ENCODE results near the gene MALSU1.

Gene MALSU1

GRCh38 chr7:23267357-23267756 lies 31.8 kb upstream of the MALSU1 start:
- no peak for TF ChIP-seq POLR2AphosphoS5 (IDR thresholded peaks at IDR 0.05; ENCODE audit: low read depth, low read length)
- no peak for TF ChIP-seq SIN3A (IDR thresholded peaks at IDR 0.05; ENCODE audit: borderline replicate concordance, insufficient read depth, low read length)
- TF ChIP-seq REST (IDR thresholded peaks at IDR 0.05; ENCODE audit: insufficient read depth in 1 of 2, low read depth in 2 of 2, low read length in 2 of 2): no peak
- no peak for TF ChIP-seq TAF1 (IDR thresholded peaks at IDR 0.05; ENCODE audit: borderline replicate concordance, insufficient read depth, low read length)
- no peak for TF ChIP-seq FOXP2 (optimal IDR thresholded peaks at IDR 0.05; ENCODE audit: borderline replicate concordance, extremely low read depth, extremely low read length, insufficient read depth)

- TF ChIP-seq REST (IDR thresholded peaks at IDR 0.05; ENCODE audit: insufficient read depth in 1 of 2, low read depth in 2 of 2, low read length in 2 of 2): no peak
- no peak for TF ChIP-seq SIN3A (IDR thresholded peaks at IDR 0.05; ENCODE audit: borderline replicate concordance, insufficient read depth, low read length)
- no peak for TF ChIP-seq FOXP2 (optimal IDR thresholded peaks at IDR 0.05; ENCODE audit: borderline replicate concordance, extremely low read depth, extremely low read length, insufficient read depth)
- no peak for TF ChIP-seq POLR2AphosphoS5 (IDR thresholded peaks at IDR 0.05; ENCODE audit: low read depth, low read length)
- TF ChIP-seq TAF1 (IDR thresholded peaks at IDR 0.05; ENCODE audit: borderline replicate concordance, insufficient read depth, low read length): no peak
Measured at GRCh38 chr7:23268167-23268566, 31.0 kb upstream of the MALSU1 start.

GRCh38 chr7:23268746-23269145 lies 30.4 kb upstream of the MALSU1 start:
- no peak for TF ChIP-seq POLR2AphosphoS5 (IDR thresholded peaks at IDR 0.05; ENCODE audit: low read depth, low read length)
- no peak for TF ChIP-seq SIN3A (IDR thresholded peaks at IDR 0.05; ENCODE audit: borderline replicate concordance, insufficient read depth, low read length)
- no peak for TF ChIP-seq FOXP2 (optimal IDR thresholded peaks at IDR 0.05; ENCODE audit: borderline replicate concordance, extremely low read depth, extremely low read length, insufficient read depth)
- TF ChIP-seq REST (IDR thresholded peaks at IDR 0.05; ENCODE audit: insufficient read depth in 1 of 2, low read depth in 2 of 2, low read length in 2 of 2): no peak
- no peak for TF ChIP-seq TAF1 (IDR thresholded peaks at IDR 0.05; ENCODE audit: borderline replicate concordance, insufficient read depth, low read length)

GRCh38 chr7:23272275-23272674 lies 26.9 kb upstream of the MALSU1 start:
- no peak for TF ChIP-seq POLR2AphosphoS5 (IDR thresholded peaks at IDR 0.05; ENCODE audit: low read depth, low read length)
- TF ChIP-seq TAF1 (IDR thresholded peaks at IDR 0.05; ENCODE audit: borderline replicate concordance, insufficient read depth, low read length): no peak
- TF ChIP-seq SIN3A (IDR thresholded peaks at IDR 0.05; ENCODE audit: borderline replicate concordance, insufficient read depth, low read length): no peak
- TF ChIP-seq REST (IDR thresholded peaks at IDR 0.05; ENCODE audit: insufficient read depth in 1 of 2, low read depth in 2 of 2, low read length in 2 of 2): no peak
- no peak for TF ChIP-seq FOXP2 (optimal IDR thresholded peaks at IDR 0.05; ENCODE audit: borderline replicate concordance, extremely low read depth, extremely low read length, insufficient read depth)

- 0 out of 2 replicates have a peak, but pooled peaks have one; percentile 32 for TF ChIP-seq SIN3A (IDR thresholded peaks at IDR 0.05; ENCODE audit: borderline replicate concordance, insufficient read depth, low read length)
- no peak for TF ChIP-seq REST (IDR thresholded peaks at IDR 0.05; ENCODE audit: insufficient read depth in 1 of 2, low read depth in 2 of 2, low read length in 2 of 2)
- 0 out of 2 replicates have a peak, but pooled peaks have one; percentile 34 for TF ChIP-seq TAF1 (IDR thresholded peaks at IDR 0.05; ENCODE audit: borderline replicate concordance, insufficient read depth, low read length)
- peak; percentile 54 for TF ChIP-seq FOXP2 (optimal IDR thresholded peaks at IDR 0.05; ENCODE audit: borderline replicate concordance, extremely low read depth, extremely low read length, insufficient read depth)
- TF ChIP-seq POLR2AphosphoS5 (IDR thresholded peaks at IDR 0.05; ENCODE audit: low read depth, low read length): no peak
Measured at GRCh38 chr7:23273141-23273599, 26.0 kb upstream of the MALSU1 start.
